KMS-11 (cell line): ENCODE measurements around the gene HELZ.

Experiments
- H2AFZ ChIP-seq: fragments of 200-600 bp; sonication (generic); 2 replicates; pipeline ENCODE4 v1.6.1; 2016; ENCODE audit warnings: antibody characterized with exemption, mixed run types, low read depth
- H3K27ac ChIP-seq: fragments of 200-600 bp; sonication (generic); 2 replicates; pipeline ENCODE4 v1.6.1; 2016; ENCODE audit warnings: mild to moderate bottlenecking, mixed run types
- H3K27me3 ChIP-seq: fragments of 200-600 bp; sonication (generic); 2 replicates; pipeline ENCODE4 v1.6.1; 2017; ENCODE audit warnings: mild to moderate bottlenecking, low read depth, mixed run types, moderate library complexity; ENCODE audit not compliant: insufficient read depth
- H3K36me3 ChIP-seq: fragments of 200-600 bp; sonication (generic); 2 replicates; pipeline ENCODE4 v1.6.1; 2017; ENCODE audit warnings: mild to moderate bottlenecking, mixed run types; ENCODE audit not compliant: insufficient read depth
- H3K4me1 ChIP-seq: fragments of 200-600 bp; sonication (generic); 2 replicates; pipeline ENCODE4 v1.6.1; 2016; ENCODE audit warnings: mild to moderate bottlenecking, low read depth, mixed run types; ENCODE audit not compliant: poor library complexity, severe bottlenecking
- H3K4me2 ChIP-seq: fragments of 200-600 bp; sonication (generic); 2 replicates; pipeline ENCODE4 v1.7.0; 2016; ENCODE audit warnings: mild to moderate bottlenecking, mixed run types
- H3K4me3 ChIP-seq: fragments of 200-600 bp; sonication (generic); IDR thresholded peaks from 2 replicates; pipeline ENCODE4 v1.6.1; 2017; ENCODE audit warnings: low read depth, low read length, mixed read lengths; ENCODE audit not compliant: insufficient read depth
- H3K79me2 ChIP-seq: fragments of 200-600 bp; sonication (generic); 2 replicates; pipeline ENCODE4 v1.6.1; 2016; ENCODE audit warnings: low read depth, mixed run types; ENCODE audit not compliant: insufficient read depth
- H3K9ac ChIP-seq: fragments of 200-600 bp; sonication (generic); 2 replicates; pipeline ENCODE4 v1.6.1; 2016; ENCODE audit warnings: mild to moderate bottlenecking, mixed run types
- H4K20me1 ChIP-seq: fragments of 200-600 bp; sonication (generic); 2 replicates; pipeline ENCODE4 v1.6.1; 2016; ENCODE audit warnings: mild to moderate bottlenecking, mixed run types; ENCODE audit not compliant: insufficient read depth
- CTCF ChIP-seq: fragments of 200-600 bp; sonication (generic); conservative IDR thresholded peaks from 2 replicates; pipeline ENCODE4 v1.6.1; 2017; ENCODE audit warnings: low read depth, mild to moderate bottlenecking, antibody characterized with exemption, low read length, moderate library complexity, mixed read lengths

The HELZ gene

GRCh38 chr17:67110619-67111018 lies 134.4 kb downstream of the HELZ start:
- Histone ChIP-seq H2AFZ (no peak overlapping the region), H3K27ac (no peak overlapping the region)

GRCh38 chr17:67109111-67109510 lies 135.9 kb downstream of the HELZ start:
- Histone ChIP-seq H3K27me3 (no peaks in the 10 kb centered on the region), H3K4me3 (no peak overlapping the region), H3K4me1 (peaks cover 9% of the 10 kb centered on the region), H3K36me3 (peaks cover 14% of the 10 kb centered on the region), H2AFZ (no peak overlapping the region), H3K27ac (no peak overlapping the region), H3K9ac (no peak overlapping the region), H4K20me1 (no peaks in the 10 kb centered on the region), H3K79me2 (no peaks in the 10 kb centered on the region), H3K4me2 (no peak overlapping the region)
- TF ChIP-seq CTCF = no peak

More at GRCh38 chr17:67110619-67111018, 134.4 kb downstream of the HELZ start:
- Histone ChIP-seq H3K79me2 (no peaks in the 10 kb centered on the region), H4K20me1 (no peaks in the 10 kb centered on the region), H3K9ac (no peak overlapping the region), H3K4me3 (no peak overlapping the region), H3K4me2 (no peak overlapping the region), H3K36me3 (peaks cover 14% of the 10 kb centered on the region), H3K27me3 (no peaks in the 10 kb centered on the region), H3K4me1 (peaks cover 4% of the 10 kb centered on the region)
- TF ChIP-seq CTCF = no peak

GRCh38 chr17:67107811-67108775 lies 136.9 kb downstream of the HELZ start:
- peaks cover 14% of the 10 kb centered on the region for H3K36me3 ChIP-seq
- no peak overlapping the region for H3K4me2 ChIP-seq
- no peaks in the 10 kb centered on the region for H4K20me1 ChIP-seq
- no peak overlapping the region for H3K9ac ChIP-seq
- H3K27ac ChIP-seq = no peak overlapping the region
- no peak overlapping the region for H3K4me3 ChIP-seq
- no peaks in the 10 kb centered on the region for H3K79me2 ChIP-seq
- no peaks in the 10 kb centered on the region for H3K27me3 ChIP-seq
- H2AFZ ChIP-seq = no peak overlapping the region
- no peak for TF ChIP-seq CTCF
- peaks cover 9% of the 10 kb centered on the region for H3K4me1 ChIP-seq

- Histone ChIP-seq H3K9ac (no peak overlapping the region), H3K27me3 (no peaks in the 10 kb centered on the region), H2AFZ (no peak overlapping the region), H3K4me3 (no peak overlapping the region), H3K36me3 (peaks cover 11% of the 10 kb centered on the region), H3K79me2 (no peaks in the 10 kb centered on the region), H3K4me2 (no peak overlapping the region), H4K20me1 (no peaks in the 10 kb centered on the region), H3K4me1 (peaks cover 9% of the 10 kb centered on the region), H3K27ac (no peak overlapping the region)
- no peak for TF ChIP-seq CTCF
These were observed 137.8 kb downstream of the HELZ start for GRCh38 chr17:67107171-67107570.
